H9 (cell line): ENCODE measurements around the gene GATAD2B. TPM values are rescaled to one million over a fixed set of nuclear protein-coding genes. Genes with fewer than 3 reads are reported as not detected.

Source experiments
- DNase-seq: peaks from one replicate; pipeline ENCODE4 v3.0.0-alpha.2; 2017
- H2AFZ ChIP-seq: one replicate; pipeline ENCODE4 v1.6.1; 2013; ENCODE audit warnings: mild to moderate bottlenecking, low read length, control low read depth, moderate library complexity
- H2AK5ac ChIP-seq: 2 replicates; pipeline ENCODE4 v1.6.1; 2013; ENCODE audit warnings: low read length, control low read depth, mixed read lengths; ENCODE audit not compliant: insufficient read length
- H2BK120ac ChIP-seq: one replicate; pipeline ENCODE4 v1.6.1; 2013; ENCODE audit warnings: low read depth, mild to moderate bottlenecking, low read length, control low read depth, inconsistent platforms; ENCODE audit not compliant: poor library complexity, severe bottlenecking
- H2BK12ac ChIP-seq: 2 replicates; pipeline ENCODE4 v1.6.1; 2013; ENCODE audit warnings: low read length, control low read depth, mixed read lengths, low read depth; ENCODE audit not compliant: insufficient read length
- H2BK15ac ChIP-seq: 2 replicates; pipeline ENCODE4 v1.6.1; 2013; ENCODE audit warnings: low read depth, low read length, control low read depth
- H2BK20ac ChIP-seq: one replicate; pipeline ENCODE4 v1.6.1; 2013; ENCODE audit warnings: low read depth, mild to moderate bottlenecking, low read length, control low read depth, inconsistent platforms; ENCODE audit not compliant: poor library complexity, severe bottlenecking
- H2BK5ac ChIP-seq: 2 replicates; pipeline ENCODE4 v1.6.1; 2013; ENCODE audit warnings: low read length, control low read depth, mixed read lengths; ENCODE audit not compliant: insufficient read length
- H3K14ac ChIP-seq: 2 replicates; pipeline ENCODE4 v1.6.1; 2013; ENCODE audit warnings: low read length, control low read depth; ENCODE audit not compliant: insufficient read depth
- H3K18ac ChIP-seq: 2 replicates; pipeline ENCODE4 v1.6.1; 2013; ENCODE audit warnings: low read depth, mild to moderate bottlenecking, mixed read lengths, low read length, control low read depth; ENCODE audit not compliant: insufficient read length
- H3K23ac ChIP-seq: 2 replicates; pipeline ENCODE4 v1.6.1; 2013; ENCODE audit warnings: low read length, control low read depth, mixed read lengths, low read depth; ENCODE audit not compliant: insufficient read length
- H3K23me2 ChIP-seq: 2 replicates; pipeline ENCODE4 v1.6.1; 2013; ENCODE audit warnings: low read depth, mild to moderate bottlenecking, mixed read lengths, low read length, control low read depth; ENCODE audit not compliant: insufficient read length, poor library complexity, severe bottlenecking
- H3K27ac ChIP-seq: 2 replicates; pipeline ENCODE4 v1.5.1; 2013; ENCODE audit warnings: low read length, control low read depth, mixed read lengths, low read depth; ENCODE audit not compliant: insufficient read length
- H3K27me3 ChIP-seq: 2 replicates; pipeline ENCODE4 v1.6.1; 2013; ENCODE audit warnings: low read length, control low read depth, inconsistent platforms; ENCODE audit not compliant: insufficient read depth
- H3K4ac ChIP-seq: 2 replicates; pipeline ENCODE4 v1.6.1; 2013; ENCODE audit warnings: low read depth, mild to moderate bottlenecking, control low read depth, inconsistent platforms, low read length, moderate library complexity
- H3K4me1 ChIP-seq: 2 replicates; pipeline ENCODE4 v1.6.1; 2013; ENCODE audit warnings: low read length, control low read depth, inconsistent platforms; ENCODE audit not compliant: insufficient read depth
- H3K4me2 ChIP-seq: 2 replicates; pipeline ENCODE4 v1.6.1; 2013; ENCODE audit warnings: low read length, control low read depth, mixed read lengths; ENCODE audit not compliant: insufficient read length, insufficient read depth
- H3K56ac ChIP-seq: 2 replicates; pipeline ENCODE4 v1.6.1; 2013; ENCODE audit warnings: low read depth, mild to moderate bottlenecking, mixed read lengths, low read length, control low read depth; ENCODE audit not compliant: insufficient read length
- H3K79me1 ChIP-seq: 2 replicates; pipeline ENCODE4 v1.6.1; 2013; ENCODE audit warnings: low read depth, mild to moderate bottlenecking, moderate library complexity, low read length, control low read depth, inconsistent platforms; ENCODE audit not compliant: insufficient read depth, poor library complexity, severe bottlenecking
- H3K79me2 ChIP-seq: 2 replicates; pipeline ENCODE4 v1.6.1; 2013; ENCODE audit warnings: low read length, control low read depth, inconsistent platforms; ENCODE audit not compliant: insufficient read depth
- H3K9ac ChIP-seq: 2 replicates; pipeline ENCODE4 v1.6.1; 2013; ENCODE audit warnings: low read length, control low read depth, mixed read lengths; ENCODE audit not compliant: insufficient read length; ENCODE audit errors: extremely low read depth
- H3K9me3 ChIP-seq: one replicate; pipeline ENCODE4 v1.6.1; 2013; ENCODE audit warnings: low read depth, low read length, inconsistent platforms; ENCODE audit not compliant: control insufficient read depth
- H3T11ph ChIP-seq: one replicate; pipeline ENCODE4 v1.6.1; 2013; ENCODE audit warnings: mild to moderate bottlenecking, low read length, control low read depth, inconsistent platforms
- H4K20me1 ChIP-seq: one replicate; pipeline ENCODE4 v1.6.1; 2013; ENCODE audit not compliant: control insufficient read depth, insufficient read length, insufficient read depth
- H4K5ac ChIP-seq: 2 replicates; pipeline ENCODE4 v1.6.1; 2013; ENCODE audit warnings: low read depth, mild to moderate bottlenecking, mixed read lengths, low read length, control low read depth; ENCODE audit not compliant: insufficient read length
- H4K8ac ChIP-seq: replicated peaks from 2 replicates; pipeline ENCODE4 v1.6.1; 2013; ENCODE audit warnings: low read length, control low read depth, mixed read lengths, low read depth; ENCODE audit not compliant: insufficient read length
- H4K91ac ChIP-seq: 2 replicates; pipeline ENCODE4 v1.6.1; 2013; ENCODE audit warnings: low read depth, mild to moderate bottlenecking, moderate library complexity, mixed read lengths, low read length, control low read depth; ENCODE audit not compliant: insufficient read length
- H3K27ac Mint-ChIP-seq, 3 experiments: 2 replicates in 2 of 3; 3 replicates in 1 of 3; pipeline ENCODE4 v1.8.0; 2020 to 2021; ENCODE audit warnings: mixed read lengths in 3 of 3, mild to moderate bottlenecking in 1 of 3, moderate library complexity in 1 of 3
- H3K27me3 Mint-ChIP-seq: 2 replicates; pipeline ENCODE4 v1.8.0; 2021; ENCODE audit warnings: low read depth, mild to moderate bottlenecking, moderate library complexity, mixed read lengths
- H3K36me3 Mint-ChIP-seq, 3 experiments: 2 replicates in 2 of 3; 3 replicates in 1 of 3; pipeline ENCODE4 v1.8.0; 2020 to 2021; ENCODE audit warnings: low read depth in 3 of 3, mixed read lengths in 3 of 3; ENCODE audit not compliant: insufficient read depth in 1 of 3
- H3K4me1 Mint-ChIP-seq, 2 experiments: 2 replicates each; pipeline ENCODE4 v1.8.0; 2020; ENCODE audit warnings: mixed read lengths in 2 of 2
- H3K4me3 Mint-ChIP-seq, 2 experiments: 2 replicates in 1 of 2; 3 replicates in 1 of 2; pipeline ENCODE4 v1.8.0; 2020 to 2021; ENCODE audit warnings: mild to moderate bottlenecking in 2 of 2, mixed read lengths in 2 of 2, moderate library complexity in 1 of 2
- H3K9me3 Mint-ChIP-seq, 2 experiments: 2 replicates in 1 of 2; 3 replicates in 1 of 2; pipeline ENCODE4 v1.8.0; 2020; ENCODE audit warnings: mild to moderate bottlenecking in 2 of 2, mixed read lengths in 2 of 2, moderate library complexity in 1 of 2
- CTCF ChIP-seq: fragments of 200-600 bp; sonication (generic); conservative IDR thresholded peaks from 3 replicates; pipeline ENCODE4 v1.8.0; 2021; ENCODE audit warnings: antibody characterized with exemption, mild to moderate bottlenecking
- WGBS: extraction: QIAGEN DNeasy Blood & Tissue Kit; methylation state at CpG from one replicate; pipeline ENCODE4 v1.1.7; 2013; ENCODE audit warnings: missing lambda C conversion rate, low lambda C conversion rate, mixed read lengths; ENCODE audit not compliant: insufficient read length; ENCODE audit errors: extremely low coverage; 5-methylcytosine and 5-hydroxymethylcytosine counted together
- total RNA-seq: library from RNA; stranded (reverse); gene quantifications from 2 replicates; pipeline ENCODE4 v1.2.1, GENCODE V29; 2021

The GATAD2B gene
- total RNA-seq, 1 experiment from 2014 or later: 44.1 TPM

DNA sequence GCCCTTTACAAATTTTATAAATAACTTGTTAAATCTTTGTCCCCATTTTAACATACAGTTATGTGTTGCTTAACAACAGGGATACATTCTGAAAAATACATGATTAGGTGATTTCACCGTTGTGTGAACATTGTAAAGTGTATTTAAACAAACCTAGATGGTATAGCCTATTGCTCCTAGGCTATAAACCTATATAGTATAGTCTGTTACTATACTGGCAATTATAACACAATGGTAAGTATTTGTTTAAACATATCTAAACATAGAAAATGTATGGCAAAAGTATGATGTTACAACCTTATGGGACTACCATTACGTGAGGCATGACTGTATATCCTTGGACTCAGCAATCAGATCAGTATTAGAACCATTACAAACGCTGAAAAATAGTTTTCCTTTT lies 36.6 kb downstream of the GATAD2B start:
- H2AK5ac ChIP-seq: no peak overlapping the region
- Mint-ChIP-seq H3K27me3 (no peaks in the 10 kb centered on the region), H3K4me1 (no peaks in the 10 kb centered on the region; a peak in 2 of 4 replicates), H3K27ac (no peak overlapping the region), H3K4me3 (no peak overlapping the region), H3K36me3 (peaks cover 4 to 14% (median 7%) of the 10 kb centered on the region in 3 experiments; a peak in 6 of 7 replicates), H3K9me3 (no peaks in the 10 kb centered on the region)
- no peak overlapping the region for H2BK5ac ChIP-seq
- no peaks in the 10 kb centered on the region for H3K9me3 ChIP-seq
- no peak overlapping the region for H4K5ac ChIP-seq
- H4K20me1 ChIP-seq: no peaks in the 10 kb centered on the region
- no peak overlapping the region for H2BK12ac ChIP-seq
- peaks cover 2% of the 10 kb centered on the region; the same call in 1 of the 2 replicates for H3K79me2 ChIP-seq
- DNase-seq: no peak
- H3K18ac ChIP-seq: no peak overlapping the region
- H3K4me2 ChIP-seq: no peak overlapping the region
- H3K79me1 ChIP-seq: peaks cover 3% of the 10 kb centered on the region
- no peak overlapping the region for H2AFZ ChIP-seq
- no peak overlapping the region for H3K23ac ChIP-seq
- no peak overlapping the region for H3K9ac ChIP-seq
- no peak overlapping the region for H2BK15ac ChIP-seq
- no peak overlapping the region for H3K14ac ChIP-seq
- H3K4ac ChIP-seq: no peak overlapping the region
- no peak overlapping the region for H4K91ac ChIP-seq
- H3T11ph ChIP-seq: no peak overlapping the region
- no peak for TF ChIP-seq CTCF
- no peaks in the 10 kb centered on the region for H3K23me2 ChIP-seq
- no peak overlapping the region for H3K56ac ChIP-seq
- WGBS: no CpG with 5 or more reads among the region's 3 CpGs
- H3K27me3 ChIP-seq: no peaks in the 10 kb centered on the region
- no peaks in the 10 kb centered on the region for H3K4me1 ChIP-seq
- H3K27ac ChIP-seq: no peak overlapping the region
- no peak overlapping the region for H2BK20ac ChIP-seq
- H4K8ac ChIP-seq: no peak overlapping the region
- H2BK120ac ChIP-seq: no peak overlapping the region
